Activated CD8-positive, alpha-beta T cell treated with anti-CD3 and anti-CD28 coated beads for 36 hours (primary cell): Measurements from ENCODE around the gene IL17C. TPM values are rescaled to one million over a fixed set of nuclear protein-coding genes. Genes with fewer than 3 reads are reported as not detected.

Experiments used
- ATAC-seq: fragments of 200-7000 bp; cut with Tn5 transposase; one replicate; pipeline ENCODE4 v1.10.0; 2021; ENCODE audit warnings: mild to moderate bottlenecking, moderate library complexity
- CTCF ChIA-PET: fragments of 350-600 bp; sonication (Branson Sonifier 250); formaldehyde crosslinking; loops from one replicate; lab custom pipeline; 2021; ENCODE audit warnings: antibody characterized with exemption; lab: Charles Lee
- POLR2A ChIA-PET: fragments of 350-600 bp; sonication (Branson Sonifier 250); formaldehyde crosslinking; loops from one replicate; lab custom pipeline; 2021; ENCODE audit warnings: antibody characterized with exemption; lab: Charles Lee
- DNase-seq: peaks from one replicate; pipeline ENCODE4 v3.0.0-alpha.2; 2020
- H3K27ac Mint-ChIP-seq: one replicate; pipeline ENCODE4 v1.8.0; 2021; ENCODE audit warnings: mild to moderate bottlenecking, mixed read lengths
- H3K27me3 Mint-ChIP-seq: one replicate; pipeline ENCODE4 v1.8.0; 2021; ENCODE audit warnings: mixed read lengths
- H3K36me3 Mint-ChIP-seq: one replicate; pipeline ENCODE4 v1.8.0; 2021; ENCODE audit warnings: low read depth, mixed read lengths
- H3K4me1 Mint-ChIP-seq: one replicate; pipeline ENCODE4 v1.8.0; 2021; ENCODE audit warnings: low read depth, mixed read lengths
- H3K4me3 Mint-ChIP-seq: one replicate; pipeline ENCODE4 v1.8.0; 2021; ENCODE audit warnings: mild to moderate bottlenecking, moderate library complexity, mixed read lengths
- H3K9me3 Mint-ChIP-seq: one replicate; pipeline ENCODE4 v1.8.0; 2021; ENCODE audit warnings: mixed read lengths
- intact Hi-C: fragments of 100-400 bp; cut with micrococcal nuclease; formaldehyde crosslinking; loops from one replicate; pipeline ENCODE4 v1.10.0; 2022
- total RNA-seq, 2 experiments: library from RNA; stranded (reverse); gene quantifications; one replicate each; pipeline ENCODE4 v1.2.3, GENCODE V29; 2021
- TF ChIP-seq, protein P1 (sequence below): fragments of 200-600 bp; IDR thresholded peaks from one replicate; pipeline ENCODE4 v1.8.0; 2022; ENCODE audit warnings: antibody characterized with exemption, mild to moderate bottlenecking

Gene IL17C
- total RNA-seq, 2 experiments from 2014 or later, result 0.31 TPM; not detected in 1

- intact Hi-C loops, result no loop called here
- Mint-ChIP-seq H3K27ac (peak overlapping the region; percentile 34), H3K27me3 (no peaks in the 10 kb centered on the region), H3K4me1 (peaks cover 36% of the 10 kb centered on the region), H3K9me3 (no peaks in the 10 kb centered on the region), H3K36me3 (peaks cover 2% of the 10 kb centered on the region), H3K4me3 (peak overlapping the region; percentile 73)
- ChIA-PET CTCF (interaction anchor here (0.7 to 2.4 kb wide), 16 partner anchors 11 to 1039 kb away, joined by 3 to 16 read pairs (median 4); partner anchors contain the start of gene IL17C), POLR2A (interaction anchor here (1.0 to 5.7 kb wide), 4 partner anchors 18 to 48 kb away, joined by 3 to 61 read pairs (median 4); partner anchors contain the start of genes CTU2, MVD and RNF166)
- peak; percentile 28 for ATAC-seq
- TF ChIP-seq, protein P1, sequence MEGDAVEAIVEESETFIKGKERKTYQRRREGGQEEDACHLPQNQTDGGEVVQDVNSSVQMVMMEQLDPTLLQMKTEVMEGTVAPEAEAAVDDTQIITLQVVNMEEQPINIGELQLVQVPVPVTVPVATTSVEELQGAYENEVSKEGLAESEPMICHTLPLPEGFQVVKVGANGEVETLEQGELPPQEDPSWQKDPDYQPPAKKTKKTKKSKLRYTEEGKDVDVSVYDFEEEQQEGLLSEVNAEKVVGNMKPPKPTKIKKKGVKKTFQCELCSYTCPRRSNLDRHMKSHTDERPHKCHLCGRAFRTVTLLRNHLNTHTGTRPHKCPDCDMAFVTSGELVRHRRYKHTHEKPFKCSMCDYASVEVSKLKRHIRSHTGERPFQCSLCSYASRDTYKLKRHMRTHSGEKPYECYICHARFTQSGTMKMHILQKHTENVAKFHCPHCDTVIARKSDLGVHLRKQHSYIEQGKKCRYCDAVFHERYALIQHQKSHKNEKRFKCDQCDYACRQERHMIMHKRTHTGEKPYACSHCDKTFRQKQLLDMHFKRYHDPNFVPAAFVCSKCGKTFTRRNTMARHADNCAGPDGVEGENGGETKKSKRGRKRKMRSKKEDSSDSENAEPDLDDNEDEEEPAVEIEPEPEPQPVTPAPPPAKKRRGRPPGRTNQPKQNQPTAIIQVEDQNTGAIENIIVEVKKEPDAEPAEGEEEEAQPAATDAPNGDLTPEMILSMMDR, result peak; percentile 91
- DNase-seq, result peak; percentile 84
These were observed 47.0 kb downstream of the IL17C start for GRCh38 chr16:88685156-88686061.

DNA sequence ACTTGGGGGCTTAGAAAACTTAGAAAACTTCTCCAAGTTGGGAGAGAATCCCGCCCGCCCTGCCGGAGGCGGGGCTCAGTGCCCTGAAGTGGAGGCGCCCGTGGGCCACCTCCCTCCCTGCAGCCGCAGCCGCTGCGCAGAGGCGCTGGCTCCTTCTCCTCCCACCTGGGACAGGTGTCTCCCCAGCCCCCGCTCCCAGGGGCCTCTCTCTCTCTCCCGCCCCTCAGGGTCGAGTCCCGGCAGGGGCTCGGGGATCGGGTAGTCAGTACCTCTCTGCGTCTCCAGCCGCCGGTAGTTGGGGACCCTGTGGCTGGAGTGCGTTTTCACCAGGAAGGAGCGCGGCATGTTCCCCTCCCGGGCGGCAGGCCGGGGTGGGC lies 47.7 kb downstream of the IL17C start:
- ATAC-seq, result peak; percentile 29
- H3K4me1 Mint-ChIP-seq, result peaks cover 38% of the 10 kb centered on the region
- no peaks in the 10 kb centered on the region for H3K27me3 Mint-ChIP-seq
- no peaks in the 10 kb centered on the region for H3K36me3 Mint-ChIP-seq
- ChIA-PET POLR2A (interaction anchor here (5.7 kb wide), 1 partner anchor 17 kb away, joined by 61 read pairs; the partner anchor contains the start of genes CTU2 and RNF166), CTCF (interaction anchor here (1.7 to 2.4 kb wide), 2 partner anchors 18 to 49 kb away, joined by 8 to 16 read pairs; no protein-coding TSS in a partner anchor)
- peak overlapping the region; percentile 73 for H3K4me3 Mint-ChIP-seq
- no peaks in the 10 kb centered on the region for H3K9me3 Mint-ChIP-seq
- peak; percentile 48 for DNase-seq
- intact Hi-C loops, result no loop called here
- H3K27ac Mint-ChIP-seq, result no peak overlapping the region
- TF ChIP-seq, protein P1, result no peak

DNA sequence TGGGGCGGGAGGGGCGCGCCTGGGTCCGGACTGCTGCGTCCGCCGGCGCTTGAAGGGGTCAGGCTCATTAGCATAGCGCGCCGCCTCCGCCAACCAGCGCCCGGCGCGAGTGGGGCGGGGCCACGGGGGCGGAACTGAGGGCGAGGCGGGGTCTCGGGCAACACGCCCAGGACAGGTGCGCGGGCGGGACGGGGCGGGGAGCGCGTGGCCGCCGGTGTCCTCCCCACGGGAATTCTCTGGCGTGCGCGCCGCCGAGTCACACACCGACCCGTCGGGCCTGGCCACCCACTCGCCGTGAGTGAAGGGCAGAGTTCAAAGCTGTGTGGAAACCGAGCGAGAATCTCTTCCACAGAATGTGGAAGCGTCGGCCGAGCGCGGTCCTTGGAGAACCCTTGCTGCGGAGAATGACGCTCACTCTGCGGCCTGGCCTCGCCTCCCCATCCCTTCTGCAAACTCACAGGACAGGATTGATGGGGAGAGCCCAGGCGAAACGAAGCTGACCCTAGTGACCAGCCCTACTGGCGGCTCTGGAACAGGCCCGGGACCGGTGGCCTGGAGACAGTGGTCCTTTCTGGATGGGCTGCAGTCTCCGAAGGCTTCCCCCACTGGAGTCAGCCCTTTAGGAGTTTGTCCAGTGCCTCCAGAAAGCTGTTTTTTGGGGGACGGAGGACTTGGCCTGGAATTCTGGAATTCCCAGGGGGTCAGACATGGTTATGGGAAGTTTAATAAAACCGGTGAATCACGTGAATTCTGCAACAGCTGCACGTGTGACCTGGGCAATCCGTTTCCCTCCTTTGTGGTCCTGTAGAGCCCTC lies 48.3 kb downstream of the IL17C start, which contains the start of gene SNAI3:
SNAI3 (minus strand) TSS at position 69 of the 815 bp plus-strand sequence. CDS start 101 bp downstream, outside the sequence.
- Mint-ChIP-seq H3K36me3 (no peaks in the 10 kb centered on the region), H3K4me3 (peak within 1 kb of the TSS; percentile 73), H3K27me3 (no peaks in the 10 kb centered on the region), H3K4me1 (peaks cover 39% of the 10 kb centered on the region), H3K9me3 (no peaks in the 10 kb centered on the region), H3K27ac (peak within 1 kb of the TSS; percentile 34)
- intact Hi-C loops, result no loop called here
- DNase-seq (peak; percentile 87), ATAC-seq (peak; percentile 71)
- CTCF ChIA-PET, result interaction anchor here (1.3 to 2.4 kb wide), 4 partner anchors 14 to 50 kb away, joined by 4 to 16 read pairs (median 6); no protein-coding TSS in a partner anchor
- POLR2A ChIA-PET, result interaction anchor here (0.9 to 5.7 kb wide), 3 partner anchors 10 to 67 kb away, joined by 3 to 61 read pairs (median 4); partner anchors contain the start of genes CTU2 and RNF166
- TF ChIP-seq, protein P1, result no peak

- intact Hi-C loops, result no loop called here
- H3K4me3 Mint-ChIP-seq, result peak overlapping the region; percentile 73
- TF ChIP-seq, protein P1, result no peak
- ChIA-PET CTCF (interaction anchor here (1.3 to 1.8 kb wide), 2 partner anchors 13 to 15 kb away, joined by 4 to 5 read pairs; no protein-coding TSS in a partner anchor), POLR2A (interaction anchor here (0.9 to 5.7 kb wide), 3 partner anchors 11 to 67 kb away, joined by 3 to 61 read pairs (median 4); partner anchors contain the start of genes CTU2 and RNF166)
- no peaks in the 10 kb centered on the region for H3K36me3 Mint-ChIP-seq
- ATAC-seq (no peak), DNase-seq (no peak)
- no peaks in the 10 kb centered on the region for H3K9me3 Mint-ChIP-seq
- H3K4me1 Mint-ChIP-seq, result peaks cover 39% of the 10 kb centered on the region
- no peaks in the 10 kb centered on the region for H3K27me3 Mint-ChIP-seq
- H3K27ac Mint-ChIP-seq, result no peak overlapping the region
These were observed 48.8 kb downstream of the IL17C start for GRCh38 chr16:88687254-88687576.
